Memory B cell (primary cell): ENCODE results near the gene NUP210.

ENCODE experiments used
- ATAC-seq: fragments of 150-1000 bp; cut with Tn5 transposase; 2 replicates; pipeline ENCODE4 v1.10.0; 2021; ENCODE audit warnings: low read depth, mild to moderate bottlenecking, moderate library complexity
- DNase-seq, 2 donors: peaks; one replicate each; pipeline ENCODE4 v3.0.0; 2022; ENCODE audit warnings: low spot score in 2 of 2
- H3K27ac Mint-ChIP-seq: one replicate; pipeline ENCODE4 v1.8.0; 2022; ENCODE audit warnings: mild to moderate bottlenecking, moderate library complexity, mixed read lengths
- H3K27me3 Mint-ChIP-seq: one replicate; pipeline ENCODE4 v1.8.0; 2022; ENCODE audit warnings: mixed read lengths
- H3K36me3 Mint-ChIP-seq: one replicate; pipeline ENCODE4 v1.8.0; 2022; ENCODE audit warnings: mild to moderate bottlenecking, mixed read lengths
- H3K4me1 Mint-ChIP-seq: one replicate; pipeline ENCODE4 v1.8.0; 2022; ENCODE audit warnings: mixed read lengths
- H3K4me3 Mint-ChIP-seq: one replicate; pipeline ENCODE4 v1.8.0; 2022; ENCODE audit warnings: mild to moderate bottlenecking, moderate library complexity, mixed read lengths
- H3K9me3 Mint-ChIP-seq: one replicate; pipeline ENCODE4 v1.8.0; 2022; ENCODE audit warnings: mixed read lengths

The NUP210 gene

DNA sequence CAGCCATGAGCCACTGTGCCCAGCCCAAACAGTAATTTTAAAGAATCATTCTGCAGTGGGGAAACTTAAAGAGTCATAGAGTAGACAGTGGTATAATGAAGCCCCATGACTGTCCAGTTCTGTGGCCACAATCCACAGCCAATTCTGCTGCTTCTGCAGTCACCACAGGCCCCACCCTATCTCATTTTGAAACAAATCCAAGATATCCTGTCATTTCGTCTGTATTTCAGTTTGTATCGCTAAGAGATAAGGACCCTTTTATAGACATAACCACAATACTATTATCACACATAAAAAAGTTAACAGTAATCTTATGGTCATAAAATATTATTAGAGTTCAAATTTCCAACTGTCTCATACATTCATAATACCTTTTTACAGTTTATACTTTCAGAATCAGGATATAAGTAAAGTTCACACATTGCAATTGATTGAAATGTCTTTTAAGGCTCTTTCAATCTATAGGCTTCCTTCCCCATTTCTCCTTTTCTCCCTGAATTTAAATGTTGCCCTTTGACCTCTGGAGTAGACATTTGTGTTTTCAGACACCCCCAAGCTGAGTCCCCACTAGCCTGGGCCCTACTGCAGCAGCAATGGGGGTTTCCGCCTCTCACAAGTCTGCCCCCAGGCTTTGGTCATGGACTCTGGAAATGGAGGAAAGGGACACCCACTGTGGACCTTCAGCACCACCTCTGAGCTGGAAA, 4.2 kb upstream of the NUP210 start:
- Mint-ChIP-seq H3K27ac (no peak overlapping the region), H3K27me3 (no peaks in the 10 kb centered on the region), H3K9me3 (no peaks in the 10 kb centered on the region), H3K36me3 (no peaks in the 10 kb centered on the region), H3K4me3 (no peak overlapping the region), H3K4me1 (peaks cover 12% of the 10 kb centered on the region)
- ATAC-seq (no peak), DNase-seq (no peak)

DNA sequence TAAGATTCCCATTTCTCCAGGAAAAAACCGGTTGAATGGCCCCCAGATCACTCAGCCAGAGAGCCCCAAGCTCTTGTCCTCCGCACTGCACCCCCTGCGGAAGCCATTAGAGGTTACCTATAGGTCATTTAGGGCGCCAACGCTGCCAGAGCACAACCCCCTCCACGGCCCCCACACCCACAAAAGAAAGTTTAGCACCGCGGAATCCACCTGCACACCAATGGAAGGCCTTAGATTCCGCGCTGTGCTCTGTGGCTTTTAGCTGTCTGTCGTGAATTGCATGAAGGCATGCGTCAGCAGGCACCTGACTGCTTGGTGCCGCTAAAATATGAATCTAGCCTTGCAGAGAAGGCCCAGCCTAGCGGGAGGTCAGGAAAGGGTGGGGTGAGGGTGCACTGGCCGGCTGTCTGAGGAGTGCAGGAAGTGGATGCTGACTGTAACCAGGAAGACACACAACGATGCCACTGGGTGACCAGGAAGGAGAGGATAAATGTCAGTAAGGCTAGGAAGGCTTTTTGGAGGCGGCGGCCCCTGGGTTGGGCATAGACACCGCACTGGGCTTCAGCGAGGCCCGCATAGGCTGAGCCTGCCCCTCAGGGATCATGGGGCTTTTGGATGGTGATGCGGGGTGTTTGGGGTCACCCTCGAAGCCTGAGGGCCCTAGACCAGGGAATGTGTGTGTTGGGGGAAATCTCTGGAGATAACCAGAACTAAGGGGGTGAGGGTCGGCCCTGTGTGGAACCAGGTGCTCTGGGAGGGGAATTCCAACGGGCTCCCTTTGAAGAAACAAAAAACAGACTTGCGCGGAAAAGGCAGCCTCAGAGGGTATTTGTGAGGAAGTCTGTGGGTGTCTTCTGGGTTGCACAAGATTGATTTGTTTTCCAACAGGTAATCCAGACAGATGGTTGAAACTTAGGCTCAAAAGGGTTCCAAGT, 976 bp upstream of the NUP210 start:
- Mint-ChIP-seq H3K4me1 (peaks cover 23% of the 10 kb centered on the region), H3K27me3 (no peaks in the 10 kb centered on the region), H3K27ac (peak overlapping the region; percentile 99), H3K4me3 (peak overlapping the region; percentile 91), H3K36me3 (peaks cover 3% of the 10 kb centered on the region), H3K9me3 (no peaks in the 10 kb centered on the region)
- peak; percentile 67 for ATAC-seq
- DNase-seq = peak; percentile 61 to 63

DNA sequence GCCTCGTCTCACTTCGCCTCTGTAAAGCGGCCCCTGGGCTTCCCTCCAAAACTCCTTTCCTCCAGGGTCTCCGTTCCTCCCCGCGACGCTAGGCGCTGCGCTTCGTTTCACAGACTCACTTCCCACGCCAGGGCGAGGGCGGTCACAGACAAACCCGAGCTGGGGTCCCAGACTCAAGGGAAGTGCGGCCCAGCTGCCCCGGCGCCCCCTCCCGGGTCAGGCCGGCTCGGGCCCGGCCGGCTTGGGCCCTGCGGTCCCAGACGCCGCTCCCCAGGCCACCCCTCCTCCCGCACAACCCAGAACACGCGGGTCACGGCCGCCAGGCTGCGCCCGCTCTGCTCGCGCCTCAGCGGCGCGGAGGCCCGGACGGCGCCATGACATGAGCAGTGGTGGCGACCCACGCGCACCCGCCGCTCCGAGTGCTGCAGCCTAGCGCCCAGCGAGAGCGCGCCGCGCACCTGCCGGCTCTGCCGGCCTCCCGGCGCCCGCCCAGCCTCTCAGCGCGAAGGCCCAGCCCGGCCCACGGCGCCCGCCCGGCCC, 547 bp downstream of the NUP210 start:
- H3K4me1 Mint-ChIP-seq = peaks cover 35% of the 10 kb centered on the region
- H3K4me3 Mint-ChIP-seq = peak overlapping the region; percentile 92
- ATAC-seq (peak; percentile 60), DNase-seq (peak; percentile 60 to 66)
- H3K36me3 Mint-ChIP-seq = peaks cover 3% of the 10 kb centered on the region
- H3K27ac Mint-ChIP-seq = peak overlapping the region; percentile 99
- no peaks in the 10 kb centered on the region for H3K9me3 Mint-ChIP-seq
- H3K27me3 Mint-ChIP-seq = no peaks in the 10 kb centered on the region

DNA sequence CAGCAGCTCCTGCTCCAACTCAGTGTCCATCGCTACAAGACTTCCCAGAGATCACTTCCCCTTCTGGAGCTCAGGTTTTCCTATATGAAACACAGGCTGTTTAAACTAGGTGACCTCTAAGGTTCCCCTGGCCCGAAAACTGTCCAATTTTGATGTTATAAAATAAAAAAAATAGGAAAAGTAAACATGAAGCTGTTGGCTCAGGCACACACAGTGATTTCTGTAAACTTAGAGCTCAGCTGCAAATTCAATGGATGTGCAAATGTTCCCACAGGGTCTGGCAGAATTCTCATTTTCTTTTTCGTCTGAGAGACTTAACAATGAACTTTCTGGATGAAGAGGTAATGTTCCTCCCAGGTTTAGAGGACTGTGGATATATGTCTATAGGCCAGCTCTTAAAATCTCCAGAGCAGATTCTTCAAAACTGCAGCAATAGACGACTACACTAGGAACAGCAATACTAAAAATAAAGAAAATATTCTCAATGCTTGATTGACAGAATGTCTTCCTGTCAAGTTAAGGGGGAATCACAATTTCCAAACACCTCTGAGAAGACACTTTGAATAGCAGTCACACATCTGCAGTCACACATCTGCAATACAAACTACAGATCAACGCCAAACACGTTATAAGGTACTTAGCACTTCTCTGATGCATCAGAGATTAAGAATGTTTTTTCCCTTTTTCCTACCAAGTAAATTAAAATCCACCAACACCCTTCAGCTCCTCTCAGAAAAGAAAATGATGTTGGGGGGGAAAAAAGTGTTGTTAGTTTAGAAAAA, 2.8 kb downstream of the NUP210 start:
- ATAC-seq = no peak
- peak overlapping the region; percentile 99 for H3K27ac Mint-ChIP-seq
- no peak for DNase-seq
- H3K9me3 Mint-ChIP-seq = no peaks in the 10 kb centered on the region
- H3K36me3 Mint-ChIP-seq = peaks cover 5% of the 10 kb centered on the region
- H3K27me3 Mint-ChIP-seq = no peaks in the 10 kb centered on the region
- peaks cover 47% of the 10 kb centered on the region for H3K4me1 Mint-ChIP-seq
- peak overlapping the region; percentile 92 for H3K4me3 Mint-ChIP-seq

DNA sequence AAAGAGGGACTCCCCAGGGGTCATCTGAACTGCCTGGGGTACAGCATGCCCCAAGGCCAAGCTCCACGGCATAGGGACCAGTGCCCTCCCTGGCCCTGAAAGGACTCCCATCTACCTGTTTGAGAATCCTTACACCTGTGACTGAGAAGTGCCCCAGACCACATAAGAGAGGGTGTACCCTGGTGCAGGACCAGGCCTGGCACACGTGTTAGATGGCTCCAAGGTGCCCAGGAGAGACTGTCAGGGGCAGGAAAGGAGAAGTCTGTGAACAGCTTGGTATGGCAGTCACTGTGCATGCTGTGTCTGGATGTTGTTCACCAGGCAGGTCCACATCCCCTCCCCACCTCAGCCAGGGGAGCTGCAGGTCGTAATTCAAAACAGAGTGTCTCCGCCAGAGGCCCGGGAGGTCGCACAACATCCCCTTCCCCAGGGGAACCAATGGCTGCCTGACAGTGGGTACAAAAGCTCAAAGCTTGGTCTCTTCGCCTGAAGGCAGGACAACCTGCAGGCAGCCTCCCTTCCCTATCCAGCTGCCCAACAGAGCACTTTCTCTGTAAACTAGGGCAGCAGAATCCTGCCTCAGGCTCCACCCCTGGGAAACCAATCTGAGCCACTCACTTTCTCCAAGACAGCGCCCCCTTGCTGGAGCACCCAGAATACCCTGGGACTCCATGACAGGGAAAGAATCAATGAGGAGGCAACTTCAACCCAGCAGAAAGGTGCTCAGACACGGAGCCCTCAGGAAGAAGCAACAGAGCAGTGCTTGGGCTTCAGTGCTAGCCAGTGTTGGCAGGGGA, 3.9 kb downstream of the NUP210 start:
- no peaks in the 10 kb centered on the region for H3K27me3 Mint-ChIP-seq
- peak in 1 of 2 donors; percentile 21 for DNase-seq
- H3K4me3 Mint-ChIP-seq = peak overlapping the region; percentile 45
- H3K4me1 Mint-ChIP-seq = peaks cover 49% of the 10 kb centered on the region
- no peaks in the 10 kb centered on the region for H3K9me3 Mint-ChIP-seq
- peak overlapping the region; percentile 99 for H3K27ac Mint-ChIP-seq
- peaks cover 5% of the 10 kb centered on the region for H3K36me3 Mint-ChIP-seq
- ATAC-seq = no peak

DNA sequence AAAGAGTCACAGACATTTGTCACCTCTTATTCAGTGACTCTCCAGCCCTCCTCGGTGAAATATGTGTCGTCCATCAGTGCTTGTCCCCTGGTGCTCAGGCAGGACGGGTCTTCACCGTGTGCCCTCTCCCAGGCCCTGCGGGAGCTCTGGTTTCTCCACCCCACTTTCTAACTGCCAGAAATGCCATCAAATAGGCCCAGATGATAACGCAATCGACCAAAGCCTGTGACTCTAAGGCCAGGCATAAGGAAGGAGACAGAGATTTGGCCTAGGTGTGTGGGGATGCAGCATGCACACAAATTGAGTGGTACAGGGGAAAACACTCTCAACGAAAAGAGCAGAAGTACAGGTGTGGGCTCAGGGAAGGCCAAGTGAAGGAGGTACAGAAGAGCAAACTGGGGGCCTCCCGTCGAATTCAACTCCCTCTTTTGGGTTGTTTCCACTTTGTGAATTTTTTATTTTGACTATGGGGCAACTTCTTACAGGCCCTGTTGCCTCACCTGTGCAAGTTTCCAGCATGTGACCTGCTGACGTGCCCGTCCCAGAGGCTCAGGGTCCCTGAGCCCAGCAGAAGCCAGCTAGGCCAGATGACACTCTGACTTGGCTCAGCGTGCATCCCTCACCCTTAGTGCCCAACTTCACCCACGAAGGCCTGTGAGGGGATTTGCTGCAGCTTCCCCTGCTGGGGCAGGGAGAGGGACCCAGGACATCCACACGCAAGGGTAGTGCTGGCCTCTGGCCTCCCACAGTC, 4.7 kb downstream of the NUP210 start:
- Mint-ChIP-seq H3K27me3 (no peaks in the 10 kb centered on the region), H3K27ac (peak overlapping the region; percentile 99), H3K4me3 (peak overlapping the region; percentile 78), H3K36me3 (peaks cover 5% of the 10 kb centered on the region), H3K9me3 (no peaks in the 10 kb centered on the region), H3K4me1 (peaks cover 44% of the 10 kb centered on the region)
- ATAC-seq (no peak), DNase-seq (no peak)

DNA sequence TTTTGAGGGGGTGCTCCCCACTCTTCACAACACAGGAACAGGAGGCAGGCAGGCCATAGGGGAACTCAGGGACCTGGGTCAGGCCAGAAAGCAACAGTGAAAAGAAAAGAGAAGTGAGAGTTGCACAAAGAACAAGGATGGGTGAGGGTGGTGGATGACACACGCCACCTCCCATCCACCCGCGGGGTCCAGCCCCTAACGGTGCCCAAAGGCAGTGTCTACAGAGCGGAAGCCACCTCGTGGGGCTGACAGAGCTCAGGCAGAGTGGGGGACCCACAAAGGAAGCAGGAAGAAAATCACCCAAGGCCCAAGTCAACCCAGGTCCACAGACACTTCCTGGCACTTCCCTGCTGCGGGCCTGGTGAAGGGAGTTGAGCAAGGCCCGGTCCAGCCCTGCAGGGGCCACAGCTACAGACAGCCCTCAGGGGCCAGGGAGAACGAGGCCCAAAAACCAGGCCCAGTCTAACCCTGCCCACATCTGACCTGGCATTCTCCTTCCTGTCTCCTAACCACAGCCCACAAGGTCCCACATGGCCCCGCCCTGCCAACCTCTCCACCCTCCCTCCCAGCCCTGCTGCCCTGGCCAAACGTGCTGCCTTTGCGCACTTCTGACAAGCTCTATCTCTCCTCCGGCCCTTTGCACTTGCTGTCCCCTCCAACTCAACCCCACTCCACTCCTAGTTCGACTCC, 5.9 kb downstream of the NUP210 start:
- Mint-ChIP-seq H3K4me3 (peak overlapping the region; percentile 78), H3K4me1 (peaks cover 44% of the 10 kb centered on the region), H3K27ac (peak overlapping the region; percentile 99), H3K27me3 (no peaks in the 10 kb centered on the region), H3K36me3 (peaks cover 5% of the 10 kb centered on the region), H3K9me3 (no peaks in the 10 kb centered on the region)
- DNase-seq (peak; percentile 71 to 84), ATAC-seq (peak; percentile 91)

DNA sequence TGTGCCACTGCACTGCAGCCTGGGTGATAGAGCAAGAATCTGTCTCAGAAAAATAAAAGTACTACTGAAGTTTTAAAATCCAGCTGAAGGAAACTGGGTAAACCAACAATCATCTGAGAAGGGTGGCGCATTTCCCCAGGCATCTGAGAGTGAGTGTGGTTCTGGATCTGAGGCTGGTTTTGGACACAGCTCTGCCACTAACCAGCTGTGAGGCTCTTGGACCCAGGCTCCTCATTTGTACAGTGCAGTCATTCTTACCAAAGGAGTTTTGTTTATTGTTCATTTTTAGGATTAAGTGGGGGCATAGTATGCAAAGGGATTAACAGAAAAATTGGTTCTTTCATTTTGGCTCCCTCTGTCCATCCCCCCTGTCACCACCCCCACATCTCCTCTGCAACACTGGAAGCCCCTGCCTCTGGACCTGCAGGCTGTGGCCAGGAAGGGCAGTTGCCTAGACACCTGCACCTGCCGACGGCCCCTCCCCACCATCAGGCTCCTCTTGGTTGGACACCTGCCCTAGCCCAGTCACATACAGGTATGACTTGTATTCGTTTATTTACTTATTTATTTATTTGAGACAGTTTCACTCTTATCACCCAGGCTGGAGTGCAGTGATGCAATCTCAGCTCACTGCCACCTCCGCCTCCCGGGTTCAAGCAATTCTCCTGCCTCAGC, 8.8 kb downstream of the NUP210 start:
- H3K27me3 Mint-ChIP-seq = no peaks in the 10 kb centered on the region
- no peak overlapping the region for H3K27ac Mint-ChIP-seq
- H3K9me3 Mint-ChIP-seq = peaks cover 2% of the 10 kb centered on the region
- ATAC-seq = no peak
- no peak for DNase-seq
- H3K4me1 Mint-ChIP-seq = peaks cover 37% of the 10 kb centered on the region
- H3K36me3 Mint-ChIP-seq = peaks cover 14% of the 10 kb centered on the region
- H3K4me3 Mint-ChIP-seq = no peak overlapping the region

DNA sequence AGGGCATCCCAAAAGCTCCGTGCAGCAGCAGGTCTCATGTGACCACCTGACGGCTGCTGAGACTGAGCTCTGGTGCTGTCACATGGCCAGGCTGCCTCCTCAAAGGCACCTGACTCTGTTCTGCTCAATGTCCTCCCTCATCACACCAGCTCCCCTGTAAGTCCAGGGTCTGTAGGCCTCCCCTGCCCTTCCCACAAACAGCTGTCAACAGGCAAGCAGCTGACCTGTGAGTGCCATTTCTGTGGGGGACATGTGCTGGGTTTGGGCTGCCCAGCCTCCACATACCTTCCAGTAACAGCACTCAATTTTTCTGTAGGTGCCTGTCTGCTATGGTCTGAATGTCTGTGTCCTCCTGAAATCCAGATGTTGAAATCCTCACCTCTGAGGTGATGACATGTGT, 11.2 kb downstream of the NUP210 start:
- H3K27ac Mint-ChIP-seq = no peak overlapping the region
- no peak overlapping the region for H3K4me3 Mint-ChIP-seq
- H3K4me1 Mint-ChIP-seq = peaks cover 25% of the 10 kb centered on the region

DNA sequence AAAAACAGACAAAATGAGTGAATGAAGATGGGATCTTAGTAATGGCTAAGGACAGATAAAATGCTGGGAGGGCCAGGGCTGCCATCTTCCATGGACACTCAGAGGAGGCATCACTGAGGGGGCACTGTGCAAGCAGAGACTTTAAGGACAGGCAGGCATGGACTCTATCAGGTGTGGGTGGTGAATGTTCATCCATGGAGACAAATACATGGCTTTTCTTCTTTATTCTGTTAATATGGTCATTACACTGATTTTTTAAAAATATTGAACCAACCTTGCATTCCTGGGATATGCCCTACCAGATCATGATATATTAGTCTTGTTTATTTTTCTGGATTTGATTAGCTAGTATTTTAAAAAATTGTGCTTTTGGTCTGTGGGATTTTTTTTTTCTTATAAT, 12.2 kb downstream of the NUP210 start:
- H3K9me3 Mint-ChIP-seq = peaks cover 2% of the 10 kb centered on the region
- no peak for DNase-seq
- peaks cover 19% of the 10 kb centered on the region for H3K4me1 Mint-ChIP-seq
- no peak overlapping the region for H3K4me3 Mint-ChIP-seq
- no peaks in the 10 kb centered on the region for H3K27me3 Mint-ChIP-seq
- peaks cover 17% of the 10 kb centered on the region for H3K36me3 Mint-ChIP-seq
- ATAC-seq = no peak
- peak overlapping the region; percentile 78 for H3K27ac Mint-ChIP-seq

More for the DNA sequence above, 11.2 kb downstream of the NUP210 start:
- Mint-ChIP-seq H3K27me3 (no peaks in the 10 kb centered on the region), H3K9me3 (peaks cover 2% of the 10 kb centered on the region), H3K36me3 (peaks cover 16% of the 10 kb centered on the region)
- no peak for DNase-seq
- ATAC-seq = no peak

DNA sequence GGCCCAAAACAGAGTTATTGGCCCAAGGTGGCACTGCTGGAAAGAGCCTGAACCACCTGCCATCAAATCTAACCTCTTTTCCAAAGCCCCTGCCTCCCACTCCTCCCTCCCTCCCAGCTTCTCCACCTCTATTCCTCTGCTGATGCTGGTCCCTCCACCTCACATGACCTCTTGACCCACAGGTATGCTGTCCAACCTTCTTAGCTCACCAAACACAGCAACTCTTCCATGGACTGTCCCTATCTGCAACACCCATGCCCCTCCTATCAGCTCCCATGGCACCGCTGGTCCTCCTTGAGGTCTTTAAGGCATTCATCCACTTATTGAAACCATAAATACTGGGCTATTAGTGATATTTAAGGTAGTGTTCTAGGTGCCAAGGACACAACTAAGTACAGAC, 12.6 kb downstream of the NUP210 start:
- DNase-seq = no peak
- peak overlapping the region; percentile 78 for H3K27ac Mint-ChIP-seq
- peaks cover 2% of the 10 kb centered on the region for H3K9me3 Mint-ChIP-seq
- peaks cover 19% of the 10 kb centered on the region for H3K4me1 Mint-ChIP-seq
- no peak overlapping the region for H3K4me3 Mint-ChIP-seq
- H3K36me3 Mint-ChIP-seq = peaks cover 17% of the 10 kb centered on the region
- H3K27me3 Mint-ChIP-seq = no peaks in the 10 kb centered on the region
- ATAC-seq = no peak

DNA sequence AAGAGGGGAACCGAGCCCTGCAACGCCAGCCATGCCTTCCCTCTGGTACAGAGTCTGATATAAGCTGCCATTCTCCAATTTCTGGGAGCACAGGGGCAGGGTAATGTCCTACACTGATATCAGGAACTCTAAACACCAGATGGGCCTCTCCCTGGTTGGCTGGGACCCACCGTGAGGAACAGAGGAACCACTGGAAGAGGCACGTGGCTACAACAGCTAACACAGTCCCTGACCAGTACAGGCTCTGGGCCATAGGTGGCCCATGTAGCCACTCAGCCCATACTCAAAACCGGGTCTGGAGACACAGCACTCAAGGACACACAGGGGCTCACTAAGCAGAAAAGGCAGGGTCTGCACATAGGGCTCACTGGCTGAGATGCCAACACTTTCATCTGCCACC, 13.9 kb downstream of the NUP210 start:
- Mint-ChIP-seq H3K27ac (no peak overlapping the region), H3K36me3 (peaks cover 19% of the 10 kb centered on the region), H3K4me1 (peaks cover 21% of the 10 kb centered on the region)

More for the DNA sequence above, 13.9 kb downstream of the NUP210 start:
- Mint-ChIP-seq H3K4me3 (no peak overlapping the region), H3K9me3 (peaks cover 2% of the 10 kb centered on the region), H3K27me3 (no peaks in the 10 kb centered on the region)
- no peak for DNase-seq
- no peak for ATAC-seq
